ENCODE data around the gene GRM2. TPM values are rescaled to one million over a fixed set of nuclear protein-coding genes. Genes with fewer than 3 reads are reported as not detected.

The GRM2 gene
- total and polyA plus RNA-seq, 2 of the 8 experiments (the other 6 are each of a cell fraction or from before 2014, with no cell fraction given): 3.9 to 10.5 TPM

GRCh38 chr3:51704511-51704950 is 2.3 kb upstream of the GRM2 start (continued):
- TF ChIP-seq KDM1A (IDR thresholded peaks at IDR 0.05; ENCODE audit: borderline replicate concordance, low read length) (no peak), CEBPB (IDR thresholded peaks at IDR 0.05; ENCODE audit: low read depth, low read length) (no peak), BCL11A (IDR thresholded peaks at IDR 0.05; ENCODE audit: low read depth in 2 of 2, low read length in 2 of 2) (no peak), CBX5 (IDR thresholded peaks at IDR 0.05; ENCODE audit: low read depth, low read length) (no peak), CHD1 (IDR thresholded peaks at IDR 0.05; ENCODE audit: low read depth, low read length) (no peak), CBX8 (IDR thresholded peaks at IDR 0.05; ENCODE audit: borderline replicate concordance, low read depth, low read length) (no peak), ATF3 (IDR thresholded peaks at IDR 0.05; ENCODE audit: insufficient read depth, low read depth, low read length) (no peak)
- TF ChIP-seq, protein P1, sequence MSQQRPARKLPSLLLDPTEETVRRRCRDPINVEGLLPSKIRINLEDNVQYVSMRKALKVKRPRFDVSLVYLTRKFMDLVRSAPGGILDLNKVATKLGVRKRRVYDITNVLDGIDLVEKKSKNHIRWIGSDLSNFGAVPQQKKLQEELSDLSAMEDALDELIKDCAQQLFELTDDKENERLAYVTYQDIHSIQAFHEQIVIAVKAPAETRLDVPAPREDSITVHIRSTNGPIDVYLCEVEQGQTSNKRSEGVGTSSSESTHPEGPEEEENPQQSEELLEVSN (IDR thresholded peaks at IDR 0.05): no peak

All from H1 (cell line).